Thyroid gland (tissue), 4 donors: ENCODE data around the gene SLC2A9. TPM values are rescaled to one million over a fixed set of nuclear protein-coding genes. Genes with fewer than 3 reads are reported as not detected.

Source experiments
- DNase-seq, 2 donors: peaks; one replicate each; pipeline ENCODE4 v3.0.0-alpha.2; 2019
- H3K27ac ChIP-seq, 3 donors: fragments of 200-600 bp; sonication (generic); 1 replicate in 2 of 3; 2 replicates in 1 of 3; pipeline ENCODE4 v1.5.1; 2016 to 2019; ENCODE audit warnings: mild to moderate bottlenecking in 1 of 3, moderate library complexity in 1 of 3
- H3K27me3 ChIP-seq: fragments of 200-600 bp; sonication (generic); one replicate; pipeline ENCODE4 v1.5.1; 2019
- H3K36me3 ChIP-seq, 2 donors: fragments of 200-600 bp; sonication (generic); one replicate each; pipeline ENCODE4 v1.5.1; 2016 to 2019
- H3K4me1 ChIP-seq, 2 donors: fragments of 200-600 bp; sonication (generic); one replicate each; pipeline ENCODE4 v1.5.1; 2017 to 2019
- H3K4me3 ChIP-seq, 3 donors: fragments of 200-600 bp; sonication (generic); replicated peaks in 1 of 3; 1 replicate in 2 of 3; 2 replicates in 1 of 3; pipeline ENCODE4 v1.5.1; 2016; ENCODE audit warnings: mild to moderate bottlenecking in 1 of 3
- H3K9me3 ChIP-seq: fragments of 200-600 bp; sonication (generic); one replicate; pipeline ENCODE4 v1.5.1; 2017
- CTCF ChIP-seq, 6 experiments: fragments of 200-600 bp in 3 of 6; fragments of 450-650 bp in 3 of 6; sonication (generic) in 3 of 6; IDR thresholded peaks; one replicate each; pipeline ENCODE4 v1.5.1; 2016 to 2019; ENCODE audit warnings: antibody characterized with exemption in 6 of 6, mild to moderate bottlenecking in 2 of 6, inconsistent platforms in 1 of 6, moderate library complexity in 1 of 6
- POLR2A ChIP-seq, 2 donors: fragments of 450-650 bp; IDR thresholded peaks; one replicate each; pipeline ENCODE4 v1.6.1; 2017; ENCODE audit warnings: antibody characterized with exemption in 2 of 2, mild to moderate bottlenecking in 2 of 2, moderate library complexity in 1 of 2
- WGBS, 2 donors: methylation state at CpG; one replicate each; pipeline ENCODE4 v1.1.5; 2017; 5-methylcytosine and 5-hydroxymethylcytosine counted together
- intact Hi-C: fragments of 100-400 bp; cut with DNase I; formaldehyde crosslinking; loops from one replicate; pipeline ENCODE4 v1.15.1; 2023
- total RNA-seq, 4 donors: library from RNA; depleted of rRNA; stranded (reverse); fragments of >200 nt; gene quantifications; one replicate each; pipeline ENCODE4 v1.2.3, GENCODE V29; 2016

The SLC2A9 gene
- total RNA-seq, 4 donors from 2014 or later, result 5.0 to 21.2 (median 9.2) TPM

GRCh38 chr4:9924750-9925149 lies 96.5 kb downstream of the SLC2A9 start:
- no peaks in the 10 kb centered on the region for H3K27me3 ChIP-seq
- no peak for DNase-seq
- no peaks in the 10 kb centered on the region for H3K36me3 ChIP-seq
- no peak overlapping the region for H3K4me3 ChIP-seq
- no peak for TF ChIP-seq CTCF (IDR thresholded peaks at IDR 0.05)
- TF ChIP-seq POLR2A (IDR thresholded peaks at IDR 0.05), result no peak
- intact Hi-C loops, result no loop called here
- H3K9me3 ChIP-seq, result no peaks in the 10 kb centered on the region
- H3K4me1 ChIP-seq, result no peaks in the 10 kb centered on the region
- WGBS, 2 donors, result 66 to 79% methylated on average over 4 of the region's 4 CpGs
- H3K27ac ChIP-seq, result no peak overlapping the region

- H3K4me3 ChIP-seq, result no peak overlapping the region
- H3K27ac ChIP-seq, result no peak overlapping the region
- 73 to 83% methylated on average over 12 of the region's 12 CpGs for WGBS, 2 donors
- H3K36me3 ChIP-seq, result no peaks in the 10 kb centered on the region
- no peaks in the 10 kb centered on the region for H3K9me3 ChIP-seq
- no peak for DNase-seq
- H3K4me1 ChIP-seq, result no peaks in the 10 kb centered on the region
- no peak for TF ChIP-seq CTCF (IDR thresholded peaks at IDR 0.05)
- TF ChIP-seq POLR2A (IDR thresholded peaks at IDR 0.05), result no peak
- intact Hi-C loops, result no loop called here
- H3K27me3 ChIP-seq, result no peaks in the 10 kb centered on the region
Observed at GRCh38 chr4:9923195-9923812, 98.0 kb downstream of the SLC2A9 start.

DNA sequence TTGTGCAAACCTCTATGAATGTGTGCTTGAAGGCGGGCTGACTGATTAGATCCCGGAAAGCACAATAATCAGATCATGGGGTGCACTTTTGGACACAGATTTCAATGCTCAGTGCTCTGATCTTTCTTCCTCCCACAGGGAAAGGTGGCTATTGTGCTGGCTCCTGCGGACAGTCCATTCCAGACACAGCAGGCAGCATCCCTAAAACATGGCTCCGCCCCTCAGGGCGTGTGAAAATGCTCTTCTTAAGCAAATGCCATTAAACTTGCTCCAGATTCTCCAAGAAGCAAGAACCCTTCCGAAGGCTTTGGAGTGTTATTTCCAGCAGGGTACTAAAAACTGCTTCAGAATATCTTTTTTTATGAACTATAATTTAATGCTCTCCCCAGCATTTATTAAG lies 100.0 kb downstream of the SLC2A9 start:
- H3K4me1 ChIP-seq, result no peaks in the 10 kb centered on the region
- WGBS, 2 donors, result 60 to 66% methylated on average over 6 of the region's 6 CpGs
- no peak for DNase-seq
- no peak overlapping the region for H3K4me3 ChIP-seq
- no peaks in the 10 kb centered on the region for H3K36me3 ChIP-seq
- TF ChIP-seq POLR2A (IDR thresholded peaks at IDR 0.05), result no peak
- no peak for TF ChIP-seq CTCF (IDR thresholded peaks at IDR 0.05)
- H3K27me3 ChIP-seq, result no peaks in the 10 kb centered on the region
- no peaks in the 10 kb centered on the region for H3K9me3 ChIP-seq
- intact Hi-C loops, result no loop called here
- no peak overlapping the region for H3K27ac ChIP-seq

- intact Hi-C loops, result no loop called here
- Histone ChIP-seq H3K27ac (no peak overlapping the region), H3K4me1 (no peaks in the 10 kb centered on the region), H3K27me3 (no peaks in the 10 kb centered on the region), H3K4me3 (no peak overlapping the region), H3K9me3 (no peaks in the 10 kb centered on the region), H3K36me3 (no peaks in the 10 kb centered on the region)
- DNase-seq, result no peak
- 81 to 94% methylated on average over 2 of the region's 2 CpGs for WGBS, 2 donors
- TF ChIP-seq POLR2A (IDR thresholded peaks at IDR 0.05), result no peak
- TF ChIP-seq CTCF (IDR thresholded peaks at IDR 0.05), result no peak
Observed at GRCh38 chr4:9920029-9920428, 101.3 kb downstream of the SLC2A9 start.

DNA sequence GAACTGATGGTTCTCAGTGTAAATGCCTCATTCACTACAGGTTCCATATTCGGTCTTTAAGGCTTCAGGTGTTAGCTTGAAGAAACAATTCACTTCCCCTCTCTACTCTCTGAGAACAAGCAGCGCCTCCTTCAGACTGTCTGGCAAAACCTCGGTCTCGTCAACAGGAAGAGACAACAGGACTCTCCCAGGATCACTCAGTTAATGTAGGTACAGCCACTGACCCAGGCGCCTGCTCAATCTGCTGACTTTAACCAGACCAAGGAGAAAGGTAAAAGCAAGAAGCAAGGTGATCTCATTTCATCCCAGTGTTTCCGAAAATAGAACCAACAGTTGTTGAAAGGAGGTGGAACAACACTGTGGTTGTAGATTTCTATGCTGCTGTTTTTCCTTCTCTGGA lies 102.2 kb downstream of the SLC2A9 start:
- no peaks in the 10 kb centered on the region for H3K36me3 ChIP-seq
- intact Hi-C loops, result no loop called here
- H3K4me1 ChIP-seq, result no peaks in the 10 kb centered on the region

More for the DNA sequence above, 102.2 kb downstream of the SLC2A9 start:
- Histone ChIP-seq H3K9me3 (no peaks in the 10 kb centered on the region), H3K4me3 (no peak overlapping the region), H3K27ac (no peak overlapping the region), H3K27me3 (no peaks in the 10 kb centered on the region)
- TF ChIP-seq POLR2A (IDR thresholded peaks at IDR 0.05) (no peak), CTCF (IDR thresholded peaks at IDR 0.05) (no peak)
- WGBS, 2 donors, result 88 to 93% methylated on average over 6 of the region's 6 CpGs
- no peak for DNase-seq
